Measurements from ENCODE around the gene EHD2. TPM values are rescaled to one million over a fixed set of nuclear protein-coding genes. Genes with fewer than 3 reads are reported as not detected.

The EHD2 gene
- total and polyA plus RNA-seq, 7 experiments from 2014 or later, result 0.15 to 0.37 (median 0.19) TPM; not detected in 4

Other genes starting within 250 kb of the EHD2 start
- gene SLC8A2, start 241.5 kb upstream of the EHD2 start, total RNA-seq, result under 1 TPM in 3 of 5 experiments, not detected in 2; 0.05 to 0.19 (median 0.19) TPM
- gene SLC8A2, start 241.5 kb upstream of the EHD2 start, polyA plus RNA-seq, result not detected
- gene KPTN, start 229.2 kb upstream of the EHD2 start, total RNA-seq, result 1 to 10 TPM; 5.1 to 9.2 (median 6.7) TPM
- 1 to 10 TPM; 4.4 to 8.1 TPM for gene KPTN, start 229.2 kb upstream of the EHD2 start, polyA plus RNA-seq
- gene NAPA, start 198.4 kb upstream of the EHD2 start, total RNA-seq, result 100 to 1,000 TPM in 3 of 5 experiments, 10 to 100 TPM in 2; 86.2 to 136 (median 107) TPM
- gene NAPA, start 198.4 kb upstream of the EHD2 start, polyA plus RNA-seq, result 100 to 1,000 TPM in 1 of 2 donors, 10 to 100 TPM in 1; 89.9 to 118 TPM
- 1 to 10 TPM in 2 of 5 experiments, under 1 TPM in 3; 0.36 to 1.5 (median 0.95) TPM for gene ZNF541, start 140.3 kb upstream of the EHD2 start, total RNA-seq
- under 1 TPM in 1 of 2 donors, not detected in 1; 0.58 TPM for gene ZNF541, start 140.3 kb upstream of the EHD2 start, polyA plus RNA-seq
- 10 to 100 TPM; 18.6 to 36.6 (median 33.5) TPM for gene BICRA, start 104.3 kb upstream of the EHD2 start, total RNA-seq
- gene BICRA, start 104.3 kb upstream of the EHD2 start, polyA plus RNA-seq, result 1 to 10 TPM in 1 of 2 donors, under 1 TPM in 1; 0.95 to 1.4 TPM
- 1,000 to 10,000 TPM in 2 of 5 experiments, 100 to 1,000 TPM in 3; 316 to 1,143 (median 992) TPM for gene NOP53, start 32.1 kb downstream of the EHD2 start, total RNA-seq
- gene NOP53, start 32.1 kb downstream of the EHD2 start, polyA plus RNA-seq, result 100 to 1,000 TPM; 362 to 426 TPM
- gene SELENOW, start 65.3 kb downstream of the EHD2 start, total RNA-seq, result 100 to 1,000 TPM in 3 of 5 experiments, 10 to 100 TPM in 2; 67.5 to 116 (median 101) TPM
- 100 to 1,000 TPM; 340 to 400 TPM for gene SELENOW, start 65.3 kb downstream of the EHD2 start, polyA plus RNA-seq
- not detected for gene TPRX1, start 91.1 kb downstream of the EHD2 start, total RNA-seq
- gene TPRX1, start 91.1 kb downstream of the EHD2 start, polyA plus RNA-seq, result not detected
- not detected for gene CRX, start 108.5 kb downstream of the EHD2 start, total RNA-seq
- gene CRX, start 108.5 kb downstream of the EHD2 start, polyA plus RNA-seq, result not detected
- gene TPRX2, start 145.8 kb downstream of the EHD2 start, total RNA-seq, result not detected
- not detected for gene TPRX2, start 145.8 kb downstream of the EHD2 start, polyA plus RNA-seq
- not detected for gene SULT2A1, start 172.9 kb downstream of the EHD2 start, total RNA-seq
- not detected for gene SULT2A1, start 172.9 kb downstream of the EHD2 start, polyA plus RNA-seq

All from naive thymus-derived CD4-positive, alpha-beta T cell (primary cell).